ENCODE data around the gene GJC1.

- no peak for TF ChIP-seq CTCF (conservative IDR thresholded peaks at IDR 0.05 in 1 of 2, IDR thresholded peaks at IDR 0.05 in 1 of 2; ENCODE audit: low read depth in 1 of 2, low read length in 2 of 2)
- TF ChIP-seq EZH2 (IDR thresholded peaks at IDR 0.05; ENCODE audit: low read length, missing control alignments), result no peak
These were observed 47.0 kb upstream of the GJC1 start for GRCh38 chr17:44877121-44877520.
